Colonic mucosa (tissue), 4 donors: ENCODE measurements around the gene TRABD2B. TPM values are rescaled to one million over a fixed set of nuclear protein-coding genes. Genes with fewer than 3 reads are reported as not detected.

ENCODE experiments used
- DNase-seq: peaks from one replicate; pipeline ENCODE4 v3.0.0-alpha.2; 2020
- H3K27ac ChIP-seq: fragments of 200-600 bp; one replicate; pipeline ENCODE4 v1.8.0; 2021
- H3K27me3 ChIP-seq: fragments of 200-600 bp; one replicate; pipeline ENCODE4 v1.8.0; 2021
- H3K36me3 ChIP-seq: fragments of 200-600 bp; one replicate; pipeline ENCODE4 v1.8.0; 2021
- H3K4me1 ChIP-seq: fragments of 200-600 bp; one replicate; pipeline ENCODE4 v1.8.0; 2021; ENCODE audit warnings: mild to moderate bottlenecking
- H3K4me3 ChIP-seq: fragments of 200-600 bp; one replicate; pipeline ENCODE4 v1.8.0; 2021
- H3K9ac ChIP-seq, 2 donors: one replicate each; pipeline ENCODE4 v1.7.0; 2013; ENCODE audit warnings: control low read depth in 2 of 2, low read depth in 2 of 2, low read length in 2 of 2
- H3K9me3 ChIP-seq: fragments of 200-600 bp; one replicate; pipeline ENCODE4 v1.8.0; 2021
- intact Hi-C: fragments of 100-400 bp; cut with DNase I; formaldehyde crosslinking; loops from one replicate; pipeline ENCODE4 v1.14.1; 2022
- total RNA-seq, 2 donors: library from RNA; stranded (reverse); fragmentation: NEBNext Ultra II Directional in 1 of 2; extraction: Animal tissue kit (Norgen Biotek cat#: 25700) in 1 of 2; gene quantifications; one replicate each; pipeline ENCODE4 v1.2.1, GENCODE V29; 2021
- TF ChIP-seq, protein P1 (sequence below): fragments of 200-600 bp; IDR thresholded peaks from one replicate; pipeline ENCODE4 v1.8.0; 2022; ENCODE audit warnings: antibody characterized with exemption, mild to moderate bottlenecking
- donor health status: healthy.
- donor health status: DM: no; HTN: no; CAD: no.
- donor health status: DM: no; HTN: no; CAD: no.

The TRABD2B gene
- total RNA-seq: under 1 TPM; 0.42 to 0.77 TPM

DNA sequence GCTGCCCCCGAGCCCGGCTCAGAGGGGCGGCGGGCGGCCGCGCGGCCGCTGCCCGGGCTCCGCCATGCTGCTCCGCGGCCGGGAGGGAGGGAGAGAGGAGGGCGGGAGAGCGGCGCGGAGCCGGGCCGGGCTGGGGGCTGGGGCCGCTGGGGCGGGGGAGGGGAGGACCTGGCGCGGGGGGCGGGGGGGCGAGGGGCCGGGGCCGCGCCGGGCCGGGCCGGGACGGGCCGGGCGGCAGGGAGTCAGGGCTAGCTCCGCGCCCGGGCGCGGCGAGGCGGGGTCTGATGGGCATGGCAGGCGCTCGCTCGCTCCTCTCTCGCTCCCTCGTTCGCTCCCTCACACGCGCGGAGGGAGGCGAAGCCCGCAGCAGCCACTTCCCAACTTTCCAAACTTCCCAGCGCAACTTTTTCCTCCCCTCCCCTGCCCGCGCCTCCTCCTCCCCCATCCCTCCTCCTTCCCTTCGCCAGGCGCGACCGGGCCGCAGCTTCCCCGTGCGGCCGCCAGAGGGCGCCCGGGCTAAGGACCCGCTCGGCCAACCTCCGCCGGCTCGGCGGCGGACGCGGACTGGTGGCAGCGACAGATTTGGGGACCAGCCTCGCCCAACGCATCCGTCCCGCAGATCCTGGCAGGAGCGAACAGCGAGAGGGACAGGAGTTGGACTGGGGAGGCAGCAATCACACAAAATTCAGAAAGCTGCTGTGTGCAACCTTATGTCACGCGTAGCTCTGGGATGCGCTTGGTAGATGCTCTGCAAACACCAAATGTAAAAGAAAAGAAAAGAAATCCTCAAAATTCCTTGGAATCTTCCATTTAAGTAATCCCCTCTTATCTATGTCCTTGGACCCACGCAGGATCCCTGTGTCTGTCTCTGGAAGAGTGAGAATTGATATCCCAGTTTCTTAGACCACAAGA, at the start of gene TRABD2B:
Gene TRABD2B (minus strand): TSS at position 97 of the 912 bp plus-strand sequence.
- peak; percentile 79 for DNase-seq
- Histone ChIP-seq H3K9me3 (no peaks in the 10 kb centered on the region), H3K4me3 (peak within 1 kb of the TSS; percentile 51), H3K27me3 (peaks cover 9% of the 10 kb centered on the region), H3K4me1 (no peaks in the 10 kb centered on the region), H3K9ac (peak within 1 kb of the TSS in 1 of 2 donors; percentile 78), H3K36me3 (no peaks in the 10 kb centered on the region), H3K27ac (no peak within 1 kb of the TSS)
- intact Hi-C loops: loop anchor here (5.0 kb wide), 2 partner anchors 65 to 205 kb away; no protein-coding TSS in a partner anchor
- TF ChIP-seq, protein P1, sequence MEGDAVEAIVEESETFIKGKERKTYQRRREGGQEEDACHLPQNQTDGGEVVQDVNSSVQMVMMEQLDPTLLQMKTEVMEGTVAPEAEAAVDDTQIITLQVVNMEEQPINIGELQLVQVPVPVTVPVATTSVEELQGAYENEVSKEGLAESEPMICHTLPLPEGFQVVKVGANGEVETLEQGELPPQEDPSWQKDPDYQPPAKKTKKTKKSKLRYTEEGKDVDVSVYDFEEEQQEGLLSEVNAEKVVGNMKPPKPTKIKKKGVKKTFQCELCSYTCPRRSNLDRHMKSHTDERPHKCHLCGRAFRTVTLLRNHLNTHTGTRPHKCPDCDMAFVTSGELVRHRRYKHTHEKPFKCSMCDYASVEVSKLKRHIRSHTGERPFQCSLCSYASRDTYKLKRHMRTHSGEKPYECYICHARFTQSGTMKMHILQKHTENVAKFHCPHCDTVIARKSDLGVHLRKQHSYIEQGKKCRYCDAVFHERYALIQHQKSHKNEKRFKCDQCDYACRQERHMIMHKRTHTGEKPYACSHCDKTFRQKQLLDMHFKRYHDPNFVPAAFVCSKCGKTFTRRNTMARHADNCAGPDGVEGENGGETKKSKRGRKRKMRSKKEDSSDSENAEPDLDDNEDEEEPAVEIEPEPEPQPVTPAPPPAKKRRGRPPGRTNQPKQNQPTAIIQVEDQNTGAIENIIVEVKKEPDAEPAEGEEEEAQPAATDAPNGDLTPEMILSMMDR: peak; percentile 86

DNA sequence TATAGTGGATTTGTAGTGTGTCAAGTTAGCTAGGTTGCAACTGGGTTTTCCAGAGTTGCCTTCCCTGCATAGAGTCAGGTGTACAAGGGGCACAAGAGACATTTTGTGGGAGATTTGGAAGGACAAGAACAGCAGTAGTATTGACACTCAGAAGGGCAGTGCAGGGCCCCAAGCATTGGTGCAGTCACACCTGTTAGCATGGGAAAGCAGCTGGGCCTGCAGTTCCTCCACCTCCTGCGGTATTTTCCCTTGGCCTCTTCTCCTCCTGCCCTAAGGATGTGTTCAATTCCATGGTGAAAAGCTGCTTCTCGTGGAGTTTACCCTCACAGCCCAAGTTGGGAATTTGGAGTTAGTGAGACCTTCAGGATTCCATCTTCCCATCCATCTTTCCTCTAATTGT, 47.1 kb upstream of the TRABD2B start:
- Histone ChIP-seq H3K4me1 (no peaks in the 10 kb centered on the region), H3K9ac (no peak overlapping the region), H3K27me3 (no peaks in the 10 kb centered on the region), H3K9me3 (no peaks in the 10 kb centered on the region), H3K36me3 (no peaks in the 10 kb centered on the region), H3K27ac (no peak overlapping the region), H3K4me3 (no peak overlapping the region)
- DNase-seq: no peak
- intact Hi-C loops: no loop called here
- TF ChIP-seq, protein P1: no peak

DNA sequence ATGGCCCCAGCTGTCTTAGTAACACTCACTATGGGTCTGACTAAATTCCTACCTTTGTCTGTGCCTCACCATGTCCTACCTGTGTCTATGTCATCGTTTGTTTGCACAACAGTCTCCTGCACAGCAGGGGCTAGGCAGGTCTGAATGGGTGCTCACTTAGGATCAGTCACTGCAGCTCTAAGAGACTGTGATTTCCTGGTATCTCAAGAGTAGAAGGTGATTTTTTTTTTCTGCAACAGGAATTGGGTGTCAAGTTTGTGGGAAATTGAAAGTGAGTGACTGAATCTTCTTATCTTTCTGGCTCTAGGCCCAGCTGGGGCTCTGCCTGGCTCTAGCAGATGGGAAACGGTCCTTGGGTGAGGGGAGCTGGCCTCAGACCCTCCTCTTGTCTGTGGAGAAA, 46.4 kb upstream of the TRABD2B start:
- Histone ChIP-seq H3K36me3 (no peaks in the 10 kb centered on the region), H3K4me1 (no peaks in the 10 kb centered on the region), H3K27me3 (no peaks in the 10 kb centered on the region), H3K9ac (no peak overlapping the region), H3K9me3 (no peaks in the 10 kb centered on the region), H3K27ac (no peak overlapping the region), H3K4me3 (no peak overlapping the region)
- DNase-seq: no peak
- intact Hi-C loops: no loop called here
- TF ChIP-seq, protein P1: no peak

DNA sequence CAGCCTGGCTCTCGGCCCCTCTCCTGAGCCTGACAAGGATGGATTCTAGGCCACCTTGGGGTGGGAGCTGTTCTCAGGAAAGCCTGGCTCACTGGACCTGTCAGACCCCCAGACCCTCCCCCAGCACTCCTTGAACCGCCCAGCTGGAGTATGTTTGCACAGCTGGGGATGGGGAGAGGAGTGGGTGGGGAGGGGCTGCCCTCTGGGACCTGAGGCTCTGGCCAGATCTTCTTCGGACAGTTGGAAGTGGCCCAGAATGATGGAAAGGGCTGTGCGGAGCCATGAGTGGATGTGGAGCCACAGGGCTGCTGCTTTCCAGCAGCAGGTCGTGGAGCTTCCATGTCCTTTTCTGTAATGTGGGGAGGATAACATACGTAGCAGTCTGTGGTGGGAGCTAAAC, 43.0 kb upstream of the TRABD2B start:
- Histone ChIP-seq H3K27ac (no peak overlapping the region), H3K4me3 (no peak overlapping the region), H3K36me3 (no peaks in the 10 kb centered on the region), H3K9ac (no peak overlapping the region), H3K9me3 (no peaks in the 10 kb centered on the region), H3K27me3 (no peaks in the 10 kb centered on the region), H3K4me1 (no peaks in the 10 kb centered on the region)
- intact Hi-C loops: no loop called here
- TF ChIP-seq, protein P1: no peak
- no peak for DNase-seq

DNA sequence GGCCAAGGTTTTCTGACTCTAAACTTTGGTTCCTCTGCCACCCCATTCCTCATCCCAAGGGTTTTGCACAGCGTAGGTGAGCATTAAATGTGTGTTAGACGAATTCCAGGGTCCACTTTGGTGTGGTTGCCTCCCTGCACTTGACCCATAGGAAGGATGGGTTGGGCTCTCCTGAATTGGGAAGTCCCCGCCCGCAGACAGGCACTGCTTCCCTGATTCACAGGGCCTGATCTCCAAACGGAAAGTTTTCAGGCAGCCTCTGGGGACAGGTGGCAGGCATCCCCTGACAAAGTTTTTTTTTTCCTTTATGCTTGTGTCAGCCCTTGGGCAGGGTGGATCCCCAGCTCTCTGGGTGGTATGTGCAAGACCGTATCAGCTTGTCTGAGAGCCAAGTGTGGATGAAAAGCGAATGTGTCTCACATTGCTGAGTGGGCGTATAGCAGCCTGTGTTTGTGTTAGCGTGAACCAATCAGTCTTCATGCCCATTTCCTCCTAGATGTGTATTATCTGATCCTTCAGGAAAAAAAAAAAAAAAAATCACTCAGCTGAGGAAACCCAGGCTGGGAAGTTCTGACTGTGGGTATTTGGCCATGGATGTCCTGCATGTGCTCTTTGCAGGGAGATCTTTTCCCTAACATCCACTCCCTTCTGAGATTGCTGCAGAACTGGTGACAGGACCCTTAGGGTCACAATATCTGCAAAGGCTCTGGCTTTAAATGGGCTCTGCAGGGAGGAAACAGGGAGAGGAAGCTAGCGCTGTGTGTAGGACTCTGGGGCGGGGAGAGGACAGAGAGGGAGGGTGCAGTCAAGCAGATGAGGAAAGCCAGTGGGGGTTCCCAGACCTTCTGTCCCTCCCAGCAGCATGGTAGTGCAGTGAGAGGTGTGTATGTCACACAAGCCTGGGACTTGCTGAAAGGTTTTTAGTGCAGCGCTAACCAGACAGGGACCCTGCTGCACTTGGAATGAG, 42.2 kb upstream of the TRABD2B start:
- no peak for DNase-seq
- H3K27me3 ChIP-seq: no peaks in the 10 kb centered on the region
- no peak overlapping the region for H3K4me3 ChIP-seq
- H3K27ac ChIP-seq: no peak overlapping the region
- H3K36me3 ChIP-seq: no peaks in the 10 kb centered on the region
- intact Hi-C loops: no loop called here
- H3K9me3 ChIP-seq: no peaks in the 10 kb centered on the region
- H3K4me1 ChIP-seq: no peaks in the 10 kb centered on the region
- TF ChIP-seq, protein P1: no peak
- H3K9ac ChIP-seq: no peak overlapping the region
